22Rv1 (cell line): Measurements from ENCODE around the gene KCNT1.

Experiments
- CTCF ChIP-seq: fragments of 450-650 bp; IDR thresholded peaks from 2 replicates; pipeline ENCODE4 v1.5.1; 2017; ENCODE audit warnings: mild to moderate bottlenecking
- ZFX ChIP-seq: fragments of 450-650 bp; IDR thresholded peaks from 2 replicates; pipeline ENCODE4 v1.6.1; 2017; ENCODE audit warnings: antibody characterized with exemption, borderline replicate concordance

DNA sequence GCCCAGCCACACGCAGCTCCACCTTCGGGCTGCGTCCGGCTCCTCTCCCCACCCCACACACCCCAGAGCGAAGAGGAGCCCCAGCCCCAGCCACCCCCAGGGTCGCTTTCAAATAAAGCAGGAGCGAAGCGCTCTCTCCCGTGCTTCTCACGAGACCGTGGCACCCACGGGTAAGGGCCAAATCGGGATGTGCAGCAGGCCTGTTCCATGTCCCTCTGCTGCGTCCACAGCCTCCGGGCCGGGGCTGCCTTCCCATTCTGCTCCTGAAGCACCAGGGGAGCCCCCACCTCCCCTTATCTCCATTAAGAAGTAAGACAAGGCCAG lies 59.8 kb downstream of the KCNT1 start:
- TF ChIP-seq CTCF (no peak), ZFX (no peak)
